NT2/D1 (cell line): ENCODE measurements around the gene SKAP1.
"Not testable (repeated sequence)": the region's sequence is repeated elsewhere in the genome, so short reads cannot be mapped to it uniquely, and the experiment has no call there.

ENCODE experiments used
- SUZ12 ChIP-seq: IDR thresholded peaks from 2 replicates; pipeline ENCODE4 v1.6.1; 2011; ENCODE audit not compliant: insufficient read length, insufficient read depth; ENCODE audit errors: extremely low read depth
- YY1 ChIP-seq: IDR thresholded peaks from 2 replicates; pipeline ENCODE4 v1.6.1; 2011; ENCODE audit not compliant: insufficient read length, insufficient read depth
- ZNF274 ChIP-seq: IDR thresholded peaks from 2 replicates; pipeline ENCODE4 v1.6.1; 2011; ENCODE audit warnings: mild to moderate bottlenecking, low read depth, low read length

GRCh38 chr17:48360861-48361633 lies 69.0 kb downstream of the SKAP1 start:
- TF ChIP-seq SUZ12, ZNF274, YY1: not testable (repeated sequence)
